Peyer's patch (tissue), 4 donors: ENCODE results near the gene IFT52. TPM values are rescaled to one million over a fixed set of nuclear protein-coding genes. Genes with fewer than 3 reads are reported as not detected.

ENCODE experiments used
- DNase-seq, 3 donors: peaks; one replicate each; pipeline ENCODE4 v3.0.0-alpha.2; 2017 to 2019
- H3K27ac ChIP-seq, 4 donors: fragments of 200-600 bp; sonication (generic); one replicate each; pipeline ENCODE4 v1.5.1; 2016 to 2019
- H3K27me3 ChIP-seq, 2 donors: fragments of 200-600 bp; sonication (generic); one replicate each; pipeline ENCODE4 v1.5.1; 2019
- H3K36me3 ChIP-seq, 3 donors: fragments of 200-600 bp; sonication (generic); one replicate each; pipeline ENCODE4 v1.5.1; 2016 to 2019
- H3K4me1 ChIP-seq, 4 donors: fragments of 200-600 bp; sonication (generic); one replicate each; pipeline ENCODE4 v1.5.1; 2016 to 2019
- H3K4me3 ChIP-seq, 4 donors: fragments of 200-600 bp; sonication (generic); 1 replicate in 3 of 4; 2 replicates in 1 of 4; pipeline ENCODE4 v1.5.1; 2016 to 2019; ENCODE audit warnings: mild to moderate bottlenecking in 1 of 4
- H3K9me3 ChIP-seq, 4 donors: fragments of 200-600 bp; sonication (generic); one replicate each; pipeline ENCODE4 v1.5.1; 2016 to 2019; ENCODE audit warnings: mild to moderate bottlenecking in 1 of 4
- CTCF ChIP-seq, 6 experiments: fragments of 450-650 bp in 4 of 6; fragments of 200-600 bp in 2 of 6; sonication (generic) in 1 of 6; IDR thresholded peaks; one replicate each; pipeline ENCODE4 v1.5.1; 2017 to 2019; ENCODE audit warnings: antibody characterized with exemption in 6 of 6, mild to moderate bottlenecking in 3 of 6, moderate library complexity in 1 of 6
- POLR2A ChIP-seq, 2 donors: fragments of 450-650 bp; IDR thresholded peaks; one replicate each; pipeline ENCODE4 v1.5.1; 2017; ENCODE audit warnings: antibody characterized with exemption in 2 of 2, mild to moderate bottlenecking in 2 of 2, moderate library complexity in 2 of 2
- total RNA-seq, 4 donors: library from RNA; depleted of rRNA; stranded (reverse); fragments of >200 nt; gene quantifications; one replicate each; pipeline ENCODE4 v1.1.0, GENCODE V29; 2016

IFT52 gene
- total RNA-seq, 4 donors from 2014 or later: 15.7 to 30.8 (median 17.0) TPM

- peaks cover 0 to 9% of the 10 kb centered on the region in 2 donors for H3K27me3 ChIP-seq
- no peaks in the 10 kb centered on the region for H3K9me3 ChIP-seq
- TF ChIP-seq CTCF (IDR thresholded peaks at IDR 0.05) (no peak), POLR2A (IDR thresholded peaks at IDR 0.05) (no peak)
- H3K4me1 ChIP-seq: peaks cover 6 to 30% (median 7%) of the 10 kb centered on the region in 4 donors
- peak; percentile 69 to 85 (median 79) for DNase-seq
- no peaks in the 10 kb centered on the region for H3K36me3 ChIP-seq
- peak within 1 kb of the TSS in 2 of 4 donors; percentile 42 to 75 for H3K27ac ChIP-seq
- peak within 1 kb of the TSS; percentile 39 to 72 (median 50) for H3K4me3 ChIP-seq
Measured at GRCh38 chr20:43666376-43667328, 75.9 kb downstream of the IFT52 start, which contains the start of gene MYBL2. TSS of gene MYBL2 (plus strand) at chr20:43667114. CDS start at chr20:43667284, 170 bp downstream.

- Histone ChIP-seq H3K4me1 (peaks cover 6 to 30% (median 7%) of the 10 kb centered on the region in 4 donors), H3K9me3 (no peaks in the 10 kb centered on the region), H3K27me3 (peaks cover 0 to 9% of the 10 kb centered on the region in 2 donors), H3K27ac (peak overlapping the region in 1 of 4 donors; percentile 75), H3K36me3 (no peaks in the 10 kb centered on the region), H3K4me3 (peak overlapping the region; percentile 39 to 72 (median 50))
- TF ChIP-seq POLR2A (IDR thresholded peaks at IDR 0.05) (no peak), CTCF (IDR thresholded peaks at IDR 0.05) (no peak)
- peak in 2 of 3 donors; percentile 49 to 60 for DNase-seq
Measured at GRCh38 chr20:43667341-43668132, 76.8 kb downstream of the IFT52 start.

GRCh38 chr20:43669332-43669731 lies 78.6 kb downstream of the IFT52 start:
- H3K27me3 ChIP-seq: peaks cover 0 to 9% of the 10 kb centered on the region in 2 donors
- H3K4me1 ChIP-seq: peaks cover 6 to 21% (median 7%) of the 10 kb centered on the region in 4 donors
- no peak for TF ChIP-seq POLR2A (IDR thresholded peaks at IDR 0.05)
- TF ChIP-seq CTCF (IDR thresholded peaks at IDR 0.05): no peak
- H3K9me3 ChIP-seq: no peaks in the 10 kb centered on the region
- DNase-seq: peak in 1 of 3 donors; percentile 60
- no peaks in the 10 kb centered on the region for H3K36me3 ChIP-seq
- H3K27ac ChIP-seq: no peak overlapping the region
- H3K4me3 ChIP-seq: no peak overlapping the region

- Histone ChIP-seq H3K27me3 (peaks cover 0 to 9% of the 10 kb centered on the region in 2 donors), H3K4me1 (peaks cover 6 to 16% (median 7%) of the 10 kb centered on the region in 4 donors), H3K9me3 (no peaks in the 10 kb centered on the region), H3K27ac (no peak overlapping the region), H3K4me3 (no peak overlapping the region), H3K36me3 (no peaks in the 10 kb centered on the region)
- no peak for TF ChIP-seq POLR2A (IDR thresholded peaks at IDR 0.05)
- DNase-seq: no peak
Measured at GRCh38 chr20:43670423-43670822, 79.7 kb downstream of the IFT52 start.

- TF ChIP-seq CTCF (IDR thresholded peaks at IDR 0.05) (no peak), POLR2A (IDR thresholded peaks at IDR 0.05) (no peak)
- DNase-seq: no peak
- Histone ChIP-seq H3K36me3 (no peaks in the 10 kb centered on the region), H3K4me3 (no peak overlapping the region), H3K4me1 (no peaks in the 10 kb centered on the region), H3K27ac (no peak overlapping the region), H3K27me3 (no peaks in the 10 kb centered on the region), H3K9me3 (no peaks in the 10 kb centered on the region)
Measured at GRCh38 chr20:43676368-43676767, 85.6 kb downstream of the IFT52 start.
